BJ (cell line): ENCODE measurements around the gene SPRED1. TPM values are rescaled to one million over a fixed set of nuclear protein-coding genes. Genes with fewer than 3 reads are reported as not detected.

Experiments
- CTCF ChIA-PET: fragments of 350-600 bp; formaldehyde crosslinking; extraction: SDS; loops from one replicate; lab custom pipeline; 2021; ENCODE audit warnings: antibody characterized with exemption, inconsistent platforms; lab: Yijun Ruan, JAX
- POLR2A ChIA-PET: fragments of 300-600 bp; sonication (Branson Sonifier 250); formaldehyde crosslinking; extraction: SDS; loops from one replicate; lab custom pipeline; 2021; ENCODE audit warnings: antibody characterized with exemption; lab: Charles Lee
- DNase-seq: peaks from one replicate; pipeline ENCODE4 v3.0.0-alpha.2; 2011; ENCODE audit warnings: low read depth
- H3K27me3 ChIP-seq: 2 replicates; pipeline ENCODE4 v1.6.0; 2011; ENCODE audit warnings: low read length; ENCODE audit not compliant: control insufficient read depth, insufficient read depth
- H3K36me3 ChIP-seq: 2 replicates; pipeline ENCODE4 v1.5.1; 2011; ENCODE audit warnings: low read length; ENCODE audit not compliant: control insufficient read depth, insufficient read depth
- H3K4me3 ChIP-seq: 2 replicates; pipeline ENCODE4 v1.5.1; 2011; ENCODE audit warnings: low read depth, mild to moderate bottlenecking, control low read depth, low read length
- CTCF ChIP-seq: IDR thresholded peaks from 2 replicates; pipeline ENCODE4 v1.5.1; 2011; ENCODE audit warnings: low read depth, mild to moderate bottlenecking, control low read depth, inconsistent platforms, low read length, moderate library complexity; ENCODE audit not compliant: insufficient read depth
- polyA plus RNA-seq: library from polyadenylated mRNA; depleted of rRNA; stranded (reverse); fragments of >200 nt; gene quantifications from 2 replicates; pipeline ENCODE4 v1.2.3, GENCODE V29; 2011

Gene SPRED1
- polyA plus RNA-seq, 1 experiment: 5.2 TPM

DNA sequence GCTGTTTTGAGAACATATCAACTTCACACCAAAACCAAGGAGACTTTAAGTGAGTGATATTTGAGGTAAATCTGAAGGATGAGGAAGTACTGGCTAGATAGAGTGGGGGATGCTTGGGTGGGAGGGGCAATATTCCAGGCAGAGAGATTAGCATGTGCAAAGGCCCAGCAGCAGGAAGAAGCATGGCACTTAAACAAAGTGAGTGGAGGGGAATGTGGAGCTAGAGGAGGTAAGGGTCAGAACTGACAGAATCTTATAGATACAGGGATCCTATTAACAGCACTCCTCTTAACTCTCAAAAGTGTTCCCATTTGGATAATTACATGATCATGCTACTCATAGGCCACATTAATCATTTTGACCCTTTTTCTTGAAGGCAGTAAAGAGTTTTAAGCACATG is 41.4 kb upstream of the SPRED1 start:
- Histone ChIP-seq H3K4me3 (no peak overlapping the region), H3K36me3 (no peaks in the 10 kb centered on the region), H3K27me3 (peaks cover 3% of the 10 kb centered on the region; the same call in 1 of the 2 replicates)
- DNase-seq: no peak
- no peak for TF ChIP-seq CTCF
- POLR2A ChIA-PET: no interaction called here
- CTCF ChIA-PET: interaction anchor here (1.3 kb wide), 1 partner anchor 11 kb away, joined by 4 read pairs; no protein-coding TSS in a partner anchor

- Histone ChIP-seq H3K27me3 (peaks cover 3% of the 10 kb centered on the region; the same call in 1 of the 2 replicates), H3K36me3 (no peaks in the 10 kb centered on the region), H3K4me3 (no peak overlapping the region)
- CTCF ChIA-PET: interaction anchor here (1.3 kb wide), 1 partner anchor 11 kb away, joined by 4 read pairs; no protein-coding TSS in a partner anchor
- TF ChIP-seq CTCF: no peak
- POLR2A ChIA-PET: no interaction called here
- DNase-seq: no peak
These were observed 40.8 kb upstream of the SPRED1 start for GRCh38 chr15:38211811-38212210.

DNA sequence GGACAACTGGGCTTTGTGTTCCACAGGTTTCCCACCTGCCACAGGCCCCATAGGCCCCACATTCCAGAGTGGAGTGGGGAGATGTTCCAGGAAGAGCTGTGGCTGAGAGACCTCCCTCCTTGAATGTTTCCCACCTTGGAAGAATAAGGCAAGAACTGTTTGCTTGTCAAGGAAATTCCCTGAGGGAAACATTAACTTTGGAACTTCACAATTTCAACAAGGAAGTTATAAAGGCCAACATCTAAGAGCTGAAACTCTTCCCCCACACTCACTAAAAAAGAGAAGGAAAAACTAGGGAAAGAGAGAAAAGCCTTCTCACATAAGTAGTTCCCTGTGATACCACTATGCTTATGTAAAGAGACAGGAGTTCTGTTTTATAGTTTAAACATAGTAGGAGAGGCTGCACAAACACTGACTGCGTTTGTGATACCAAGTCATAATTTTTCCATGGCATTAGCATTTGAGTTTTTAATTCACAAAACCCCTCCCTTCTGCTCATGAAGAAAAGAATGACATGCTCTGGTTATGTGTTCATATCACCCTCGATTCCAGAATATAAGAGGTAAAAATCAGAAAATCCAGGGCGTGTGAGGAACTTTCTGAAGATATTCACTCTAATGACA is 39.8 kb upstream of the SPRED1 start:
- no peak for DNase-seq
- CTCF ChIA-PET: no interaction called here
- no peak for TF ChIP-seq CTCF
- H3K27me3 ChIP-seq: peaks cover 3% of the 10 kb centered on the region; the same call in 1 of the 2 replicates
- H3K4me3 ChIP-seq: no peak overlapping the region
- POLR2A ChIA-PET: no interaction called here
- no peaks in the 10 kb centered on the region for H3K36me3 ChIP-seq

- H3K4me3 ChIP-seq: no peak overlapping the region
- DNase-seq: no peak
- no peak for TF ChIP-seq CTCF
- peaks cover 3% of the 10 kb centered on the region; the same call in 1 of the 2 replicates for H3K27me3 ChIP-seq
- no peaks in the 10 kb centered on the region for H3K36me3 ChIP-seq
- ChIA-PET POLR2A (no interaction called here), CTCF (no interaction called here)
These were observed 39.3 kb upstream of the SPRED1 start for GRCh38 chr15:38213356-38213755.

DNA sequence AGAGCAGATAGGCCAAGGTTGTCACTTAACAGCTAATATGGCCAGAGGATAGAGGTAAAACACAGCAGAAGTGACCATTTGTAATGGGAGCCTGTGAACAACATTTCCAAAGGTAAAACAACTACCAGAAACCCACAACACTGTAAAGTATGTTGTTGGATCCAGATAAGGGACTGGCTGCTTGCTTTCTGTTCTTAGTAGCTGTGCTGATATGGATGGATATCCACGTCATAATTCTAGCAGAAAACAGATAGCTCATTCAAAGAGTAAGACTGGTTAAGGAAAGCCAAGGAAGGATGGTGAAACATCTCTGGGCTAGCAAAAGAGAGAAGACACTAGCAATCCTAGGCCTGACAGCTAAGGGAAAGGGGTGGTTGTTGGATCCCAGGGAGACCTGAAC is 36.9 kb upstream of the SPRED1 start:
- no peak for DNase-seq
- POLR2A ChIA-PET: no interaction called here
- Histone ChIP-seq H3K27me3 (peaks cover 2% of the 10 kb centered on the region; the same call in 1 of the 2 replicates), H3K4me3 (no peak overlapping the region), H3K36me3 (no peaks in the 10 kb centered on the region)
- CTCF ChIA-PET: interaction anchor here (1.2 kb wide), 1 partner anchor 10 kb away, joined by 3 read pairs; no protein-coding TSS in a partner anchor
- no peak for TF ChIP-seq CTCF
